Stimulated activated effector memory CD8-positive, alpha-beta T cell treated with anti-CD3 and anti-CD28 coated beads, Interleukin-12 subunit alpha, Interleukin-12 subunit beta, amount 100 ng/mL, for 72 hours (primary cell): ENCODE measurements around the gene TAGLN3.
"Not testable (repeated sequence)": the region's sequence is repeated elsewhere in the genome, so short reads cannot be mapped to it uniquely, and the experiment has no call there.

ENCODE experiments used
- ATAC-seq: fragments of 150-1000 bp; cut with Tn5 transposase; 2 replicates; pipeline ENCODE4 v1.10.0; 2021
- DNase-seq, 2 donors: peaks; one replicate each; pipeline ENCODE4 v3.0.0; 2021 to 2022; ENCODE audit warnings: low spot score in 2 of 2
- H3K27ac Mint-ChIP-seq: one replicate; pipeline ENCODE4 v1.8.0; 2022; ENCODE audit warnings: mild to moderate bottlenecking, mixed read lengths
- H3K36me3 Mint-ChIP-seq: one replicate; pipeline ENCODE4 v1.8.0; 2022; ENCODE audit warnings: mild to moderate bottlenecking, mixed read lengths
- H3K4me1 Mint-ChIP-seq: one replicate; pipeline ENCODE4 v1.8.0; 2022; ENCODE audit warnings: mixed read lengths
- H3K4me3 Mint-ChIP-seq: one replicate; pipeline ENCODE4 v1.8.0; 2022; ENCODE audit warnings: mild to moderate bottlenecking, mixed read lengths
- H3K9me3 Mint-ChIP-seq: one replicate; pipeline ENCODE4 v1.8.0; 2022; ENCODE audit warnings: mixed read lengths

Gene TAGLN3

GRCh38 chr3:112013058-112013783 is 14.5 kb downstream of the TAGLN3 start:
- peak overlapping the region; percentile 53 for H3K27ac Mint-ChIP-seq
- H3K9me3 Mint-ChIP-seq: no peaks in the 10 kb centered on the region
- no peaks in the 10 kb centered on the region for H3K36me3 Mint-ChIP-seq
- DNase-seq: peak; percentile 29 to 69
- H3K4me1 Mint-ChIP-seq: peaks cover 15% of the 10 kb centered on the region
- peak; percentile 94 for ATAC-seq
- H3K4me3 Mint-ChIP-seq: peak overlapping the region; percentile 10

- peaks cover 15% of the 10 kb centered on the region for H3K4me1 Mint-ChIP-seq
- peak overlapping the region; percentile 10 for H3K4me3 Mint-ChIP-seq
Measured at GRCh38 chr3:112013784-112014143, 15.0 kb downstream of the TAGLN3 start.

GRCh38 chr3:112017091-112017490 is 18.4 kb downstream of the TAGLN3 start:
- H3K4me3 Mint-ChIP-seq: no peak overlapping the region
- no peak for DNase-seq
- ATAC-seq: no peak
- no peaks in the 10 kb centered on the region for H3K9me3 Mint-ChIP-seq
- H3K4me1 Mint-ChIP-seq: peaks cover 15% of the 10 kb centered on the region
- no peak overlapping the region for H3K27ac Mint-ChIP-seq
- H3K36me3 Mint-ChIP-seq: no peaks in the 10 kb centered on the region

More at GRCh38 chr3:112013784-112014143, 15.0 kb downstream of the TAGLN3 start:
- Mint-ChIP-seq H3K9me3 (no peaks in the 10 kb centered on the region), H3K36me3 (no peaks in the 10 kb centered on the region), H3K27ac (no peak overlapping the region)
- DNase-seq (no peak), ATAC-seq (no peak)

GRCh38 chr3:112018712-112019111 is 20.0 kb downstream of the TAGLN3 start:
- ATAC-seq (no peak), DNase-seq (no peak)
- no peaks in the 10 kb centered on the region for H3K36me3 Mint-ChIP-seq
- H3K4me1 Mint-ChIP-seq: peaks cover 5% of the 10 kb centered on the region
- H3K9me3 Mint-ChIP-seq: no peaks in the 10 kb centered on the region
- H3K27ac Mint-ChIP-seq: no peak overlapping the region
- no peak overlapping the region for H3K4me3 Mint-ChIP-seq

- Mint-ChIP-seq H3K4me3 (no peak overlapping the region), H3K9me3 (no peaks in the 10 kb centered on the region), H3K36me3 (no peaks in the 10 kb centered on the region), H3K4me1 (no peaks in the 10 kb centered on the region), H3K27ac (no peak overlapping the region)
- no peak for ATAC-seq
- no peak for DNase-seq
Measured at GRCh38 chr3:112019716-112020115, 21.0 kb downstream of the TAGLN3 start.

- no peaks in the 10 kb centered on the region for H3K9me3 Mint-ChIP-seq
- DNase-seq (no peak), ATAC-seq (no peak)
- no peak overlapping the region for H3K27ac Mint-ChIP-seq
- H3K4me1 Mint-ChIP-seq: no peaks in the 10 kb centered on the region
- H3K4me3 Mint-ChIP-seq: no peak overlapping the region
- no peaks in the 10 kb centered on the region for H3K36me3 Mint-ChIP-seq
Measured at GRCh38 chr3:112020674-112021085, 22.0 kb downstream of the TAGLN3 start.

GRCh38 chr3:112027142-112027541 is 28.4 kb downstream of the TAGLN3 start:
- Mint-ChIP-seq H3K4me1 (no peaks in the 10 kb centered on the region), H3K27ac (no peak overlapping the region), H3K9me3 (no peaks in the 10 kb centered on the region), H3K36me3 (no peaks in the 10 kb centered on the region), H3K4me3 (no peak overlapping the region)
- DNase-seq (no peak), ATAC-seq (no peak)

GRCh38 chr3:112027826-112028225 is 29.1 kb downstream of the TAGLN3 start:
- ATAC-seq (no peak), DNase-seq (no peak)
- Mint-ChIP-seq H3K9me3 (no peaks in the 10 kb centered on the region), H3K27ac (no peak overlapping the region), H3K4me3 (no peak overlapping the region), H3K36me3 (no peaks in the 10 kb centered on the region), H3K4me1 (no peaks in the 10 kb centered on the region)

- H3K27ac Mint-ChIP-seq: no peak overlapping the region
- H3K36me3 Mint-ChIP-seq: no peaks in the 10 kb centered on the region
- H3K4me3 Mint-ChIP-seq: no peak overlapping the region
- H3K9me3 Mint-ChIP-seq: no peaks in the 10 kb centered on the region
- no peak for ATAC-seq
- DNase-seq: no peak
- H3K4me1 Mint-ChIP-seq: no peaks in the 10 kb centered on the region
Measured at GRCh38 chr3:112030901-112031300, 32.2 kb downstream of the TAGLN3 start.

- no peak for ATAC-seq
- H3K27ac Mint-ChIP-seq: no peak overlapping the region
Measured at GRCh38 chr3:112032098-112032731, 33.5 kb downstream of the TAGLN3 start.

GRCh38 chr3:112034436-112034835 is 35.7 kb downstream of the TAGLN3 start, which contains the start of gene TMPRSS7:
TMPRSS7 (plus strand) TSS chr3:112034736; CDS start chr3:112034846, 110 bp downstream.
- no peak for DNase-seq
- no peak for ATAC-seq
- H3K27ac Mint-ChIP-seq: no peak within 1 kb of the TSS
- H3K4me3 Mint-ChIP-seq: no peak within 1 kb of the TSS
- H3K36me3 Mint-ChIP-seq: no peaks in the 10 kb centered on the region
- no peaks in the 10 kb centered on the region for H3K9me3 Mint-ChIP-seq
- no peaks in the 10 kb centered on the region for H3K4me1 Mint-ChIP-seq

More at GRCh38 chr3:112032098-112032731, 33.5 kb downstream of the TAGLN3 start:
- Mint-ChIP-seq H3K4me1 (no peaks in the 10 kb centered on the region), H3K4me3 (no peak overlapping the region), H3K36me3 (no peaks in the 10 kb centered on the region), H3K9me3 (no peaks in the 10 kb centered on the region)
- DNase-seq: no peak

GRCh38 chr3:112035241-112035640 is 36.5 kb downstream of the TAGLN3 start:
- H3K4me3 Mint-ChIP-seq: no peak overlapping the region
- H3K36me3 Mint-ChIP-seq: no peaks in the 10 kb centered on the region
- no peaks in the 10 kb centered on the region for H3K4me1 Mint-ChIP-seq
- no peaks in the 10 kb centered on the region for H3K9me3 Mint-ChIP-seq
- no peak overlapping the region for H3K27ac Mint-ChIP-seq
- no peak for ATAC-seq
- DNase-seq: no peak

- not testable (repeated sequence) for H3K36me3 Mint-ChIP-seq, ATAC-seq, H3K9me3 Mint-ChIP-seq, DNase-seq, H3K27ac Mint-ChIP-seq, H3K4me1 Mint-ChIP-seq, H3K4me3 Mint-ChIP-seq
Measured at GRCh38 chr3:112037194-112037593, 38.5 kb downstream of the TAGLN3 start.

- no peaks in the 10 kb centered on the region for H3K4me1 Mint-ChIP-seq
- no peak overlapping the region for H3K4me3 Mint-ChIP-seq
- DNase-seq: no peak
- no peaks in the 10 kb centered on the region for H3K9me3 Mint-ChIP-seq
- no peaks in the 10 kb centered on the region for H3K36me3 Mint-ChIP-seq
- no peak for ATAC-seq
- H3K27ac Mint-ChIP-seq: no peak overlapping the region
Measured at GRCh38 chr3:112038863-112039262, 40.1 kb downstream of the TAGLN3 start.

- no peak overlapping the region for H3K4me3 Mint-ChIP-seq
- no peaks in the 10 kb centered on the region for H3K9me3 Mint-ChIP-seq
- H3K36me3 Mint-ChIP-seq: no peaks in the 10 kb centered on the region
- H3K27ac Mint-ChIP-seq: no peak overlapping the region
- no peak for ATAC-seq
- no peaks in the 10 kb centered on the region for H3K4me1 Mint-ChIP-seq
- DNase-seq: no peak
Measured at GRCh38 chr3:112041321-112041720, 42.6 kb downstream of the TAGLN3 start.

- H3K36me3 Mint-ChIP-seq: no peaks in the 10 kb centered on the region
- no peak for DNase-seq
- no peak for ATAC-seq
- no peaks in the 10 kb centered on the region for H3K9me3 Mint-ChIP-seq
- no peak overlapping the region for H3K27ac Mint-ChIP-seq
- no peaks in the 10 kb centered on the region for H3K4me1 Mint-ChIP-seq
- no peak overlapping the region for H3K4me3 Mint-ChIP-seq
Measured at GRCh38 chr3:112042842-112043280, 44.1 kb downstream of the TAGLN3 start.
